Caco-2 (cell line): ENCODE measurements around the gene SCFD1. TPM values are rescaled to one million over a fixed set of nuclear protein-coding genes. Genes with fewer than 3 reads are reported as not detected.

Experiments used
- BruUV-seq: library from RNA; stranded (reverse); fragments of 400-500 nt; replicated peaks from 2 replicates; lab custom pipeline; 2021; lab: Mats Ljungman, UMichigan
- CTCF ChIA-PET: fragments of 300-600 bp; sonication (Branson Sonifier 250); formaldehyde crosslinking; loops from one replicate; lab custom pipeline; 2022; ENCODE audit warnings: antibody characterized with exemption; lab: Charles Lee
- POLR2A ChIA-PET: fragments of 300-600 bp; sonication (Branson Sonifier 250); formaldehyde crosslinking; loops from one replicate; lab custom pipeline; 2022; ENCODE audit warnings: antibody characterized with exemption; lab: Charles Lee
- DNase-seq, 2 experiments: peaks; one replicate each; pipeline versions ENCODE4 v3.0.0 to v3.0.0-alpha.2; 2020 to 2022
- H3K27me3 ChIP-seq: replicated peaks from 2 replicates; pipeline ENCODE4 v1.6.0; 2011; ENCODE audit warnings: low read length; ENCODE audit not compliant: control insufficient read depth, insufficient read depth
- H3K36me3 ChIP-seq: 2 replicates; pipeline ENCODE4 v1.5.1; 2011; ENCODE audit warnings: low read length; ENCODE audit not compliant: control insufficient read depth, insufficient read depth
- H3K4me1 ChIP-seq: fragments of 250-450 bp; sonication (Bioruptor Pico); 2 replicates; pipeline ENCODE4 v1.5.1; 2020; ENCODE audit warnings: mild to moderate bottlenecking
- H3K4me3 ChIP-seq: 2 replicates; pipeline ENCODE4 v1.5.1; 2011; ENCODE audit warnings: low read depth, mild to moderate bottlenecking, control low read depth, low read length
- H3K9me3 ChIP-seq: fragments of 250-450 bp; sonication (Bioruptor Pico); 2 replicates; pipeline ENCODE4 v1.5.1; 2020; ENCODE audit warnings: mild to moderate bottlenecking, moderate library complexity
- H3K27ac Mint-ChIP-seq: one replicate; pipeline ENCODE4 v1.8.0; 2022; ENCODE audit warnings: mixed read lengths; ENCODE audit not compliant: unreplicated experiment
- H3K27me3 Mint-ChIP-seq: one replicate; pipeline ENCODE4 v1.8.0; 2022; ENCODE audit warnings: mixed read lengths; ENCODE audit not compliant: insufficient read depth, unreplicated experiment
- H3K36me3 Mint-ChIP-seq: one replicate; pipeline ENCODE4 v1.8.0; 2022; ENCODE audit warnings: mild to moderate bottlenecking, mixed read lengths; ENCODE audit not compliant: insufficient read depth, unreplicated experiment
- H3K4me1 Mint-ChIP-seq: one replicate; pipeline ENCODE4 v1.8.0; 2022; ENCODE audit warnings: low read depth, mixed read lengths; ENCODE audit not compliant: unreplicated experiment
- H3K4me3 Mint-ChIP-seq: one replicate; pipeline ENCODE4 v1.8.0; 2022; ENCODE audit warnings: mild to moderate bottlenecking, moderate library complexity, mixed read lengths; ENCODE audit not compliant: unreplicated experiment
- H3K9me3 Mint-ChIP-seq: one replicate; pipeline ENCODE4 v1.8.0; 2022; ENCODE audit warnings: mixed read lengths; ENCODE audit not compliant: unreplicated experiment
- intact Hi-C: fragments of 100-400 bp; cut with micrococcal nuclease; formaldehyde crosslinking; loops from one replicate; pipeline ENCODE4 v1.10.0; 2022; ENCODE audit not compliant: unreplicated experiment
- total RNA-seq: library from RNA; stranded (reverse); gene quantifications from 2 replicates; pipeline ENCODE4 v1.2.3, GENCODE V29; 2022
- TF ChIP-seq, protein P1 (sequence below), 2 experiments: fragments of 200-600 bp in 1 of 2; IDR thresholded peaks; 1 replicate in 1 of 2; 2 replicates in 1 of 2; pipeline versions ENCODE4 v1.5.1 to v1.8.0; 2011 to 2022; ENCODE audit warnings: antibody characterized with exemption in 1 of 2, control low read depth in 1 of 2, inconsistent platforms in 1 of 2, low read depth in 1 of 2, low read length in 1 of 2, mild to moderate bottlenecking in 1 of 2, moderate library complexity in 1 of 2; ENCODE audit not compliant: insufficient read depth in 1 of 2, severe bottlenecking in 1 of 2, unreplicated experiment in 1 of 2

SCFD1 gene
- total RNA-seq, 1 experiment from 2014 or later, result 78.1 TPM

DNA sequence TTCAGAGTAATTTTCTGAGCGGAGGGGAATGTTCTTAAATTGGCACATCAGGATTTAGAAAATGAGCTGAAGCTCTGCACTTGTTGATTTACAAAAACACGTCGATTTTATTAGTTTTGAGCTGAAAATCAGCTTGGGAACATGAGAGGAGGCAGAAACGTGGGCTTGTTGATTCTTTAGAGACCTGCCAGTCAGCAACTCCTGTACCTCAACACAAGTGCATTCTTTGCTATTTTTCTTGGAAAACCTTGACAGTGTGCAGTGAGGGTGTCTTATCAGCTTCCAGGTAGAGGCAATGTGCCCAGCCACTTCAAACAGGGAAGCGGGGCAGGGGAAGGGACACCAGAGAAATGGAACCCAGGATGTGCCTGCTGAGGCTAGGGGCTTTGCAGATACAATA, 149.5 kb downstream of the SCFD1 start:
- no peak overlapping the region for H3K4me3 ChIP-seq
- Mint-ChIP-seq H3K9me3 (no peaks in the 10 kb centered on the region), H3K27me3 (peaks cover 19% of the 10 kb centered on the region), H3K4me3 (no peak overlapping the region), H3K36me3 (peaks cover 6% of the 10 kb centered on the region), H3K27ac (no peak overlapping the region), H3K4me1 (no peaks in the 10 kb centered on the region)
- TF ChIP-seq, protein P1, sequence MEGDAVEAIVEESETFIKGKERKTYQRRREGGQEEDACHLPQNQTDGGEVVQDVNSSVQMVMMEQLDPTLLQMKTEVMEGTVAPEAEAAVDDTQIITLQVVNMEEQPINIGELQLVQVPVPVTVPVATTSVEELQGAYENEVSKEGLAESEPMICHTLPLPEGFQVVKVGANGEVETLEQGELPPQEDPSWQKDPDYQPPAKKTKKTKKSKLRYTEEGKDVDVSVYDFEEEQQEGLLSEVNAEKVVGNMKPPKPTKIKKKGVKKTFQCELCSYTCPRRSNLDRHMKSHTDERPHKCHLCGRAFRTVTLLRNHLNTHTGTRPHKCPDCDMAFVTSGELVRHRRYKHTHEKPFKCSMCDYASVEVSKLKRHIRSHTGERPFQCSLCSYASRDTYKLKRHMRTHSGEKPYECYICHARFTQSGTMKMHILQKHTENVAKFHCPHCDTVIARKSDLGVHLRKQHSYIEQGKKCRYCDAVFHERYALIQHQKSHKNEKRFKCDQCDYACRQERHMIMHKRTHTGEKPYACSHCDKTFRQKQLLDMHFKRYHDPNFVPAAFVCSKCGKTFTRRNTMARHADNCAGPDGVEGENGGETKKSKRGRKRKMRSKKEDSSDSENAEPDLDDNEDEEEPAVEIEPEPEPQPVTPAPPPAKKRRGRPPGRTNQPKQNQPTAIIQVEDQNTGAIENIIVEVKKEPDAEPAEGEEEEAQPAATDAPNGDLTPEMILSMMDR (IDR thresholded peaks at IDR 0.05; ENCODE audit: insufficient read depth in 1 of 2, low read depth in 1 of 2, low read length in 1 of 2, severe bottlenecking in 1 of 2, unreplicated experiment in 1 of 2), result no peak
- POLR2A ChIA-PET, result no interaction called here
- no peaks in the 10 kb centered on the region for H3K36me3 ChIP-seq
- intact Hi-C loops, result no loop called here
- no peak for DNase-seq
- no TSS peak for BruUV-seq
- H3K9me3 ChIP-seq, result no peaks in the 10 kb centered on the region
- no peaks in the 10 kb centered on the region for H3K4me1 ChIP-seq
- CTCF ChIA-PET, result no interaction called here
- H3K27me3 ChIP-seq, result no peaks in the 10 kb centered on the region

DNA sequence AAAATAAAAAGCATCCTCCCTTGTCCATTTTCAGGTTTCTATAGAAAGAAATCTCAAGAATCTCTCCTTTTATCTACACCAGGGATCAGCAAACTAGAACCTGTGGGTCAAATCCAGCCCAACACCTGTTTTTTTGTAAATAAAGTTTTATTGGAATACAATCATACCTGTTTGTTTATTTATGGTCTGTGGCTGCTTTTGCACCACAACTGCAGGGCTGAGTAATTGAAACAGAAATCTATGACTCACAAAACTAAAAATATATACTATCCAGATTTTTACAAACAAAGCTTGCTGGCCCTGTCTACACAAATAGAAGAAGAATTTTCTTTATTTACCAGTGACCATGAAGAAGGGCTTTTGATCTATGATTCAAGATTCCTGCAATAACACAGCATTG, 157.1 kb downstream of the SCFD1 start:
- POLR2A ChIA-PET, result no interaction called here
- Histone ChIP-seq H3K36me3 (no peaks in the 10 kb centered on the region), H3K4me1 (no peaks in the 10 kb centered on the region), H3K9me3 (no peaks in the 10 kb centered on the region), H3K27me3 (no peaks in the 10 kb centered on the region), H3K4me3 (no peak overlapping the region)
- TF ChIP-seq, protein P1 (IDR thresholded peaks at IDR 0.05; ENCODE audit: insufficient read depth in 1 of 2, low read depth in 1 of 2, low read length in 1 of 2, severe bottlenecking in 1 of 2, unreplicated experiment in 1 of 2), result no peak
- Mint-ChIP-seq H3K9me3 (no peaks in the 10 kb centered on the region), H3K27me3 (peaks cover 21% of the 10 kb centered on the region), H3K4me1 (no peaks in the 10 kb centered on the region), H3K36me3 (no peaks in the 10 kb centered on the region), H3K4me3 (no peak overlapping the region), H3K27ac (no peak overlapping the region)
- CTCF ChIA-PET, result no interaction called here
- DNase-seq, result no peak
- BruUV-seq, result no TSS peak
- intact Hi-C loops, result no loop called here

Other genes with a start within 250 kb of the SCFD1 start
- 23.0 and 25.1 TPM in 2 replicates for gene G2E3, start 63.2 kb upstream of the SCFD1 start, total RNA-seq